ENCODE measurements around the gene RPL3.
"Not testable (repeated sequence)": the region's sequence is repeated elsewhere in the genome, so short reads cannot be mapped to it uniquely, and the experiment has no call there.

The RPL3 gene

DNA sequence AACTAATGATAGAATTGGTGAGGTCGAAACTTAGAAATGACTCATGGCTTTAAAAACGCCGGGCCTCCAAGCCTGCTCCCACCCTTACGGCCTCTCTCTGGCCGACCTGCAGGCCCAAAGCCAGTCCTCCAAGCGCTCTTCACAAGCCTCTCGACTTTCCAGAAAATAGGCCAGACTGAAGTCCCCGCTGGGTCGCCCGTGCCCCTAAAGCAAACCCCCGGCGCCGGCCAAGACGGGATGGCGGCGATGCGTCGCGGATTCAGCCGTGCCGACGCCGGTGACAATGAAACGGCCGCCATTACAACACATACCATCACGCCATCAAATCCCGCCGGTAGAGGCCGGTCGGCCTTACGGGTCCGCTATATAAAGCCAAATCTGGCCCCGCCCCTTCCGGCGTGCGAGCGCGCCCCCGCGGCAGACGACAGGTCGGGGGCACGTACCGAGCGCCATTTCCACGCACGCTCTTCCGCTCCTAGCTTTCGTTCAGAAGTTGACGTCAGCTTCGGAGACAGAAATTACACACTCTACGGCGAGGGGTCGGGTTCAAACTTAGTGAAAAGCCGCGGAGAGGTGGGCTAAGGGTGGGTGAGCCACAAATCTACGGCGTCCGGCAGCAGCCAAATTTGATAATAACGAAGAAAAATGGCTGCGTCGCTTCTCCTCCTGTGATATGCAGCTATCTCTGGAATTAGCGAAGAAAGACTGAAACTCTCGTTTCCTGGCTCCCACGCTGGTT lies at the start of gene RPL3:
TSS of gene RPL3 (minus strand) at position 340 of the 739 bp plus-strand sequence. CDS start at position 314, 26 bp downstream.
- DNase-seq = peak; percentile 59 to 82

DNA sequence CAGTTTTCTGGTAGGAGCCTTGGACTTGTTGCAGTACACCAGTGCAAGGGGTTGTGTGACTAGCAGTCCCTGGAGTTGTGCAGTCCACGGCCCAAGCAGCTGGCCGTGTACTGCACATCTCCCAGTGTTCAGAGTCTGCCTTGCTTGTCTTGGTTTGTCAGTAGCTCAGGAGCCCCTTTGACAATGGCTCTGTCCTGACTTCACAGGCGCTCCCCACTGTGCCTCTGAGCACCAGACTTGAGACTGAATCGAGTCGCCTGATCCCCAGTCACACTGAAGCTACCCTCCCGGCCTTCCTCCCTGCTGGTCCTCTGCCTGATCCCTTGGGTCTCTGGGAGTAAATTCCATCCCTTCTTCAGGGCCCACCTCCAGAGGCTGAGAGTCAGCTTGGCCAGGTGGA lies 49.8 kb upstream of the RPL3 start:
- no peak for DNase-seq

DNA sequence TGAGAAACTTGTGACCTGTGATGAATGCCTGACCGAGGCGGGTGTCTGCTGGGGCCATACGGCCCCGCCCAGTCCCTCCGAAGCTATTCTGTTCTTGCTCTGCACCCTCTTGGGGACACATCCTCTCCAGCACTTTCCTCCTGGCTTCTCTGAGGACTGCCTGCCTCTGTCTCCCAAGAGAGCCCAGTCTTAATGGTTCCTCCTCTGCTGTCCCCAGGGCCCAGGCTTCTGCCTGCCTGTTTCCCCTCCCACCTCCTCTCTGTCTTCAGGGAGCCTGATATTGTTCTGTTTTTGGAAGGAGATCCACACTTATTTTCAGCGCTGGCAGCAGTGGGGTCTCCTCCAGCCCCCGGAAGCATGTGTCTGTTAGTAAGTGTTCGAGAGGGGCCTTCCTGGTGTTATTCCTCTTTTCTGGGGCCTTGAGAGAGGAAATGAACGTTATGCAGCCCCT lies 49.1 kb upstream of the RPL3 start:
- DNase-seq = no peak

DNA sequence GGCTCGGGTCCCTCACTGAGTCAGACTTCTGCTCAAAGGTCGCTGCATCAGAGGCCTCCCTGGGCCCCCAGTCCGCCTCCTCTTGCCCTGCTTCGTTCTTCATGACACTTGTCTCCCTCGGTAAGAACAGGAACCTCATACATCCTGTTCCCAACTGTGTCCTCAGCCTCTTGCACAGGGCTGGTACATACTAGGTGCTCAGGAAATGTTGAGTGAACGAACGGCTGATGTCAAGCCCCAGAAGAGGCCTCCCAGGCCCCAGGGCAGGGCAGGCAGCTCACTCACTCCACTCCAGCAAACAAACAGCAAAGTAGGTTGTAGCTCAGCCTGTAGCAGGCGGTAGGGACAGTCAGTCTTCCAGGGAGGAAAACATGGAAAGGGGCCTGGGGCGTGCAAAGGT lies 47.6 kb upstream of the RPL3 start:
- DNase-seq = no peak

DNA sequence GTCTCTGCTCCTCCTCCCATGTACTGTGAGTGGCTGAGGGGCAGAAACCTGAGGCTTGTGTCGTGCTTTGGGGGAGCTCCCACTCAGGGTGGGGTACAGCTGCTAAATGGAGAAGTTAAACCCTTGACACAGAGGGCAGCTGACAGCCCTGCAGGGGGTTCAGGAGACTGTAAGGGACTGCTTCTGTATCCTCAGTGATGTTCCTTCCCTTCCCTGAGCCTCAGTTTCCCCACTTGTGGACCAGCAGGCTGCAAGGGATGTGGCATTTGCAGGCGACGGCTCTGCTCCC lies 46.0 kb upstream of the RPL3 start:
- DNase-seq = no peak

DNA sequence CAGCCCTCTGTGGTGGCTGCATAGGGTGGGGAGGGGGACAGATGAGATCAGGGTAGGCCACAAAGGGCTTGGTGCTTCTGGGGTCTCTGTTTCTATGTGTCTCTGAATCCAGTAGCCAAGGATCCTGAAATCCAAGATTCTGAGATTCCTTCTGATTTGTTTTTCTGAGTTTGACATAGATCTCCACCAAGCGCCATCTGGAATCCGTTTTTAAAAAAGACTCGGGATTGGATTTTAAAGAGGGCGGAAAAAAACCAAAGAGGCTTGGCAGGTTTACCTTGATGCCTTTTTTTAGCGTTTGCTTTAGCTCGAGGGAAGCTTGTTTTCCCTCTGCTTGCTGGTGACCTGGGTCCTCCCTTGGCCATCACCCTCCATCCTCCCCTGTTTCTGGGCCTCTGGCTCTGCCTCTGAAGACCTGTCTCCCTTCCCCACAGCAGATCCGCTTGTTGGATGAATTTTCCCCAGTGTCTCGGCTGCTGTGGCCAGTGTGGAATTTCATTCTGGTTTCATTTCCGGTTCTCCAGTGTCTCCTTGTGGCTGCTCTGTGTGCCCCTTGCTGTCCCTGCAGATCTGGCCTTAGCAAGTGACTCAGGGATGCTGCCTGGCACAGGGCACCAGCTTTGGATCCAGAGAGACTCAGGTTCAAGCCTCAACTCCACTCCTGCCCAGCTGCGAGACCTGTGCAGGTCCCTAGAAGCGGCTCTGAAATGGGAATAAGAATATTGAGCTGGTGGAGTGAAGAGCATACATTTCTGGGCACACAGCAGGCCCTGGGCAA lies 45.5 kb upstream of the RPL3 start:
- DNase-seq = peak in 1 of 2 experiments; percentile 52

DNA sequence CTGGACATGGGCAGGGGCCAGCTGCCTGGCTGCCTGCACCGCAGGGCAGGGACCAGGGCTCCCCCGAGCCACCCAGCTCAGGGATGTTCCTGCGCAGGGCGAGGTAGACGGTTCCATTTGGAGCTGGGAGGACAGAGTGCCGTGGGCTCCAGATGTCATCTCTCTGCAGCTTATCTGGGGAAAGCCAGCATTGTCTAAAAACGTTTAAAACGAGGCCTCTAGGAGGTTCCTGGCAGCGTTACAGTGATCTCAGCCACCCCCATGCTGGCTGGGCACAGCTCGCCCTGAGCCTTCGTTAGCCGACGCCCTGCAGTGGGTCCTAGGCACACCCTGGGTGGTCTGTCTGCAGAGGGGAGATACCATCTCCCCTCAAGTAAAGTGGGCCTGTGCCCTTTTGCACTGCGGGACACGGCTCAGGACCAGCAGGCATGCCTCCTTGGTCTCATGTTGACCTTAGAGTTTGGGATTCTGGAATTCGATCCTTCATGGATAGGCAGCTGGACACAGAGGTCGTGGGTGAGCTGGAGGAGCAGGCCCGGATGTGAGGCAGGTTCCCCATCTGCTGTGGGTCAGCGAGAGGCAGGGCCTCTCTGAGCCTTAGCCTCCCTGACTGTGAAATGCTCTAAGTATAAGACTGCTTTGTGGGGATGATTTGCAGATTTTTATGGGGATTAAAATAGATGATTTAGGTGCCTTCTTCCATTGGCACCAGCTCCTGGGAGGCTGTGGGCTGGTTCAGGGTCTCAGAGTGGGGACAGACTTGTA lies 44.5 kb upstream of the RPL3 start:
- no peak for DNase-seq

DNA sequence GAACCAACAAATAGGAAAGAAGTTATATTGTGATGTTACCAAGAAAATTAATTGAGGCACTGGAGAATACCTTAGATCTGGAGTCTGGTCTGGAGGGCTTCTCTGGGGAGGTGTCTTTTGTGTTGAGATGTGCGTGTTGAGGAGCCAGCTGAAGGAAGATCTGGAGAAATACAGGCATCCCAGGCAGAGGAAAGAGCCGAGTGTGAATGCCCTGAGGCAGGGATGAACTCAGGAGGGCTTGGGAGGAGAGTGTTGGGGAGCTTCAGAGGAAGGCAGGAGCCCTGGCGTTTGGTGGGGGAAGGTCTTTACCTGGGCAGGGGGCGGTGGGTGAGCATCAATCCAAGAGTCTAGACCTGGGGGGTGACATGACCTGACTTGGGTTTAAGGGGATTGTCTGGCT lies 43.5 kb upstream of the RPL3 start:
- no peak for DNase-seq

DNA sequence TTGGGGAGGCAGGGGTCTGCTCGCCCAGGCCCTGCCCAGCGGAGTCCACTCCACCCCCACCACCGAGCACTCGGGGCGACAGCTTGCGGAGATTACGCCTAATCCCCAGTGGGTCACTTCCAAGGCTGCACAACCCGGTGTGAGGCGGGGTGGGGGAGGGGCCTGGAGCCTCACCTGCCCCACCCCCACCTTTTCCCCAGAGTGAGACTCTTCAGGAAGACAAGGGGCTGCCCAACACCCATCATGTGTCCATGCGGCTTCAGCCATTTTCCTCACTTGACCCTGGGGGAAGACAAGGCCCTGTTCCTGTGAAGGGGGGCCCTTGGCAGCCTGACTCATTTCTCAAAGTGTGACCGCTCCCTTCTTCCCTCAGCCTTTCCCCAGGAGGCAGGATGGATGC lies 42.8 kb upstream of the RPL3 start:
- no peak for DNase-seq

DNA sequence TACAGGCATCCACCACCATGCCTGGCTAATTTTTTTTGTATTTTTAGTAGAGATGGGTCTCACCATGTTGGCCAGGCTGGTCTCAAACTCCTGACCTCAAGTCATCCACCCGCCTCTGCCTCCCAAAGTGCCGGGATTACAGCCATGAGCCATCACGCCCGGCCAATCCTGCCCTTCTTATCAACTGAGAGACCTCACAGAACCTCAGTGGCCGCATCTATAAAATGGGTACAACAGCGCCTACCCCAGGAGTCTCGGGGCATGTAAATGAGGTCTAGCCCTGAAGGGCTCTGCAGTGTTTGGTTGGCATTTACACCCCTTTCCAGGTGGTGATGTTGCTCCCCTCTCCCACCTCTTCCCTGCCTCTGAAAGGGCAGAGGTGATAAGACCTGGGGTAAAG lies 42.1 kb upstream of the RPL3 start:
- no peak for DNase-seq

DNA sequence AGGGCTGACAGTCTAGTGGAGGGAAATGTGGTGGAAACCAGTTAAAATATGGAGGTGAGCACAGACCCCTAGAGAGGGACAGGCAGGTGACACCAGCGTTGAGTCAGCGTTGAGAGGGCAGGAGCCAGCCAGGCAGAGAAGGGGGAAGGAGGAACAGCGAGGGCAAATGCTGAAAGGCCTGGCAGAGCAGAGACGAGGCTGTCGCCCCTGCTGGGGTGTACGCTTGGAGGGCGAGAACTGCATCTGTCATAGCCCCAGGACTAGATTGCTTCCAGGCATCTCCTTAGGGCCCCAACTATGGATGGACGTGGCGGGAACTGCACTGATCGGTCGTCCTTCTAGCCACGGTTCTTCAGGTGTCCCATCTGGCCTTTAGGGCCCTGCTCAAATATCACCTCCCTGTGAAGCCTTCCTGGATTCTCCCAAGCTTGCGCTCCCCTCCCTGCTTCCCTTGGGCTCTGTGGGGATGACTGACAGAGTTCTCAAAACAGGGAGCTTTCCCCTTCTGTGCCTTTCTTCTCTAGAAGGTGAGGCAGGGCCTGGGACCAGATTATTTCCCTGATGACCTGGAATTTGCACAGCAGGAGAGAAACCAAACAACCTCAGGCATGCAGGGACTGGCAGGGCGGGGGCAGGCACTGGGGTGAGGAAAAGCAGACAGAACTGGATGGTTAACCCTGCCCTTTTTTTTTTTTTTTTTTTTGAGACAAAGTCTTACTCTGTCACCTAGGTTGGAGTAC lies 41.4 kb upstream of the RPL3 start:
- no peak for DNase-seq

DNA sequence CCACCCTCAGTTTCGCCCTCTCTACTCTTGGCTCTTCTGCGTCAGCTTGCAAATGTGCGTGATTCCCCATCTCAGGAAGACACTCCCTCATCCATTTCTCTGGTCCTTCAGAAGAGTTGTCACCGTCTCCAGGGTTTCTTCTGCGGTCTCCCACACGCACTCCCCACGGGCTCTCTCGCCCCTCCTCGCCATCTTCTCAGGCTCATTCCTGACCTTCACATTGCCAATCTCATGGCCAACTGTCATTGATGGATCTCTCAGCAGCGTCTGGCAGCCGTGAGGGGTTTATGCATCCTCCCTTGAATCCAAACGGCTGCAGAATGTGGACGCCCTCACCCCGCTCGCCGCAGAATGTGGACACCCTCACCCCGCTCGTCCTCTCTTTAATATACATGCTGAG lies 40.8 kb upstream of the RPL3 start:
- no peak for DNase-seq

DNA sequence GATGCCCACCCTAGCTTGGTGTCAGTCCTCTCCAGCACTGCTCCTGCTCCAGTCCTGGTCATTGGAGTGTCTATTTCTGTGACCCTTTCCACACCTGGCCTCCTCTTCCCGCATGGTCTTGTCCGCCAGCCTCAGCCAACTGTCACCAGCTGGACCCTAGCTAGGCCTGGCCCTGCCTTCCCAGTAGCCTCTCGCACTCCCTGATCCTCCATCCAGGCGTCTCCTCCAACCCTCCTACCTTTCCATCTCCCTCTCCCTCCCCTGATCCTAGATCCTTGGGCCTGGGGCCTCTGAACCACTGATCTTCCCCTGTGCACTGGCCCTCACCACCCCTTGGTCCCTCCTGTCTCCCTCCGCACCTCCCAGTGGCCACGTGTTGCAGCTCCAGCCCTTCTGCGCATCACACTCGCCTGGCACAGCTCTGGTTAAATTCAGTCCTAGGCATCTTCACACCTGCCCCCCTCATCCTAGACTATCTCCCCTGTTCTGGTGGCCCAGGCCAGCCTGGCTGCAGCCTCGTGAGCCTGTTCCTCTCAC lies 40.3 kb upstream of the RPL3 start:
- peak in 1 of 2 experiments; percentile 34 for DNase-seq

DNA sequence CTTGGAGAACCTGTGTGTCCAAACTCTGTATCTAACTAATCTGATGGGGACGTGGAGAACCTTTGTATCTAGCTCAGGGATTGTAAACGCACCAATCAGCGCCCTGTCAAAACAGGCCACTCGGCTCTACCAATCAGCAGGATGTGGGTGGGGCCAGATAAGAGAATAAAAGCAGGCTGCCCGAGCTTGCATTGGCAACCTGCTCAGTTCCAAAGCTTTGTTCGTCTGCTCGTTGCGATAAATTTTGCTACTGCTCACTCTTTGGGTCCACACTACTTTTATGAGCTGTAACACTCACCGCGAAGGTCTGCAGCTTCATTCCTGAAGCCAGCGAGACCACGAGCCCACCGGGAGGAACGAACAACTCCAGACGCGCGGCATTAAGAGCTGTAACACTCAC lies 38.8 kb upstream of the RPL3 start:
- not testable (repeated sequence) for DNase-seq

DNA sequence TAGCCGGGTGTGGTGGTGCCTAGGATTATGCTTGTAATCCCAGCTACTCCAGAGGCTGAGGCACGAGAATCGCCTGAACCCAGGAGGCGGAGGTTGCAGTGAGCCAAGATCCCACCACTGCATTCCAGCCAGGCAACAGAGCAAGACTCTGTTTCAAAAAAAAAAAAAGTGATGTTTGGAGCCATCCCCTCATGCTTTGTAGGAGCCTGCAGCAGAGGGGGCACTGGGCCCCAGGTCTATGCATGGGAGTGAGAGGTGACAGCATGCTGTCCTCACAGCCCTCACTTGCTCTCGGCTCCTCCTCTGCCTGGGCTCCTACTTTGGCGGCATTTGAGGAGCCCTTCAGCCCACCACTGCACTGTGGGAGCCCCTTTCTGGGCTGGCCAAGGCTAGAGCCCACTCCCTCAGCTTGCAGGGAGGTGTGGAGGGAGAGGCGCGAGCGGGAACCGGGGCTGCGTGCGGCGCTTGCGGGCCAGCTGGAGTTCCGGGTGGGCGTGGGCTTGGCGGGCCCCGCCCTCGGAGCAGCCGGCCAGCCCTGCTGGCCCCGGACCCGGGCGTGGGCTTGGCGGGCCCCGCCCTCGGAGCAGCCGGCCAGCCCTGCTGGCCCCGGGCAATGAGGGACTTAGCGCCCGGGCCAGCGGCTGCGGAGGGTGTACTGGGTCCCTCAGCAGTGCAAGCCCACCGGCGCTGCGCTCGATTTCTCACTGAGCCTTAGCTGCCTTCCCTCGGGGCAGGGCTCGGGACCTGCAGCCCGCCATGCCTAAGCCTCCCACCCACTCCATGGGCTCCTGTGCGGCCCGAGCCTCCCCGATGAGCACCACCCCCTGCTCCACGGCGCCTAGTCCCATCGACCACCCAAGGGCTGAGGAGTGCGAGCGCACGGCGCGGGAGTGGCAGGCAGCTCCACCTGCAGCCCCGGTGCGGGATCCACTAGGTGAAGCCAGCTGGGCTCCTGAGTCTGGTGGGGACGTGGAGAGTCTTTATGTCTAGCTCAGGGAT lies 38.0 kb upstream of the RPL3 start:
- DNase-seq = not testable (repeated sequence)

DNA sequence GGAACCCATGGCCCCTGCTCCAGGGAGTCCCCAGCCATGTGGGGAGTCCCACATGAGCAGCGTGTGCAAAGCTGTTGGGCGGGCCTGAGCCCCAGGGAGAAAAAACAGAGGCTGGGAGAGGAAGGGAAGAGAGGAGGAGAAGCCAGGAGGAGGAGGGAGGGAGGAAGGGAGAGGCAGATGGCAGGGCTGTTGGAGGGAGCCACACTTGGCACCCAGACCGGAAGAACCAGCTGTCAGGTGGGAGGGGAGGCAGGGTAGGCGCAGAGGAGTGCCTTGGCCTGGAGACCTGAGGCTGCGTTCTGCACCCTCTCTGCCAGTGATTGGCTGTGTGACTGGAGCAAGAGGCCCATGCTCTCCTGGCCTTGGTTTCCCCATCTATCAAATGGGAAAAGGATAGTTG lies 37.0 kb upstream of the RPL3 start:
- peak; percentile 75 to 96 for DNase-seq

DNA sequence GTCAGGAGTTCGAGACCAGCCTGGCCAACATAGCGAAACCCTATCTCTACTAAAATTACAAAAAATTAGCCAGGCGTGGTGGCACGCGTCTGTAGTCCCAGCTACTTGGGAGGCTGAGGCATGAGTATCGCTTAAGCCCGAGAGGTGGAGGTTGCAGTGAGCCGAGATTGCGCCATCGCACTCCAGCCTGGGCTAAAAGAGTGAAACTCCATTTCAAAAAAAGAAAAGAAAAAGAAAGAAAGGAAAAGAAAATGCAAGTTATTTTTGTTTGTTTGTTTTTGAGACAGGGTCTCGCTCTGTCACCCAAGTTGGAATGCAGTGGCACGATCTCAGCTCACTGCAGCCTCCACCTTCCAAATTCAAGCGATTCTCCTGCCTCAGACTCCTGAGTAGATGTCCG lies 36.4 kb upstream of the RPL3 start:
- not testable (repeated sequence) for DNase-seq

DNA sequence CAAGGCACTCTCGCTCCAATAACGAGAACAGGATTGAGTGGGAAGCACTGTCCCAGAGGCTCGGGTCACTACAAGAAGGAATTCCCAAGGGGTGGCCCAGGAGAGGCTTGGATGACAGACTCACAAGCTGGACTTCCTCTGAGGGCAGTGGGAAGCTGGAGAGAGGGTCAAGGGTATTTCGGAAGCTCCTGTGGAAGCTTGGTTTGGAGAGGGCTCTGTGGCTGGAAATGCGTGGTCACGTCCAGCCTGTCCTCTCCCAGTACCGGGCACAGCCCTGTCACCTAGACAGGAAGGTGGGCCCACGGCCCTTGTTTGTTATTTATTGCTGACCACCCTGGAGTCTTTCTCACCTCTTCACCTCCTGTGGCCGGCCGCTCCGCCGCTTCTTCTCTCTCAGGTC lies 35.7 kb upstream of the RPL3 start:
- DNase-seq = no peak

DNA sequence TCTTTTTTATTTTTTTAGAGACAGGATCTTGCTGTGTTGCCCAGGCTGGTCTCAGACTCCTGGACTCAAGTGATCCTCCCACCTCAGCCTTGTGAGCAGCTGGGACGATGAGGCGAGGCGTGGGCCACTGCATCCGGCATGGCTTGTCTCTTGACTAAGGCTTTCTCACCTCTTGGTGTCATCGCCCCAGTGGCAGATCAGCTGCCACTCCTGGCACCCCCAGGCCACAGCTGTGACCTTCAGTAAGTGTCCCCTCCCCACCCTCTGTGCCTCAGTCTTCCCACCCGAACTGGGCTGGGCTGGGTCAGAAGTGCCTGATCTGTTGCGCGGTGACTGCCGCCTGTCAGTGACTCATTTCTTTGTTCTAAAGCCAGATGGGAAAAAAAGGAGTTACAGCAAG lies 33.9 kb upstream of the RPL3 start:
- DNase-seq = no peak

DNA sequence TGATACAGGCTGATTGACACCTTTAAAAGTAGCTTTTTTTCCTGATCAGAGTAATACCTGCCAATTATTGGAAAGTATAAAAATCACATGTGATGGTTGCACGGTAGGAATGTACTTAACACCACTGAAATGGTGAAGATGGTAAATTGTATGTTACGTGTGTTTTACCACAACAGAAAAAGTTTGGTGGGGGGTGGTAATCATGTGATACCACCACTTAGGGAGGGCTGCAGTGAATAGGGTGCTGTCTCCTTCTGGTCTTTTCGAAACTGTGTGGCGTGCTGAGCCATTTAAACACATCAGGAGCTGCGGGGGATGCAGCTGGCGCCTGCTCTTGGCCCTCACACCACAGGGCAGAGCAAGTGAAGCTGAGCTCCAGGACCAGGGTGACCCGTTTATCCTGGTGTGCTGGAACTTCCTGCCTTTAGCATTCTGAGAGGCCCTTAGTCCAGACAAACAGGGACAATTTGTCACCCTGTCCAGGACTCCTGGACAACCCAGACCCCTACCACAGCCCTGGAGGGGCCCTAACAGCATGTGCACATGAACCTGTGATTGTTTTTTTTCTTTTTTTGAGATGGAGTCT lies 33.0 kb upstream of the RPL3 start:
- DNase-seq = no peak

DNA sequence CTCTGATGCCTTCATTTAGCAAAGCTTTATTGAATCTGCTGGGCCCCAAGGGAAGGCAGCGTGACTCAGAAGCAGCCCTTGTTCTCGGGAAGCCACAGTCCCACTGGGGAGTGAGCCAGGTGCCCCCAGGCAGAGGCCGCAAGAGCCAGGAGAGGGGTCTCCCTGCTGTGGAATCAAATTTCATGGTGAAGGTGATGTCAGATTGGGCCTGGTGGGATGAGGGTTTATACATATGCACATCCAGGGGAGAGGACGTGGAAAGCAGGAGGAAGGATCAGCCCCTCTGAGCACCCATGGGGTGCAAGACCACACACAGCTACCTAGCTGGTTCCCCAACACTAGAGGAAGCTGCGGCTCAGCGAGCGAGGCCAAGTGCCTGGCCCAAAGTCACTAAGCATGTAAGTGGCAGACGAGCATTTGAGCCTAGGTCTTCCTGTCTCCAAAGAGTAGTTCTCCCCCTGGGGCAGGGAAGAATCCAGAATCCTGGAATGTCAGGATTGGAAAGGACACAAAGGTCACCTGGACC lies 32.3 kb upstream of the RPL3 start:
- DNase-seq = no peak
